CD4-positive, alpha-beta T cell treated with Interleukin-1 beta for 1 hour (primary cell): ENCODE results near the gene FOXL2NB.

Experiments
- DNase-seq, 2 donors: peaks; one replicate each; pipeline ENCODE4 v3.0.0-alpha.2; 2020 to 2022

The FOXL2NB gene

DNA sequence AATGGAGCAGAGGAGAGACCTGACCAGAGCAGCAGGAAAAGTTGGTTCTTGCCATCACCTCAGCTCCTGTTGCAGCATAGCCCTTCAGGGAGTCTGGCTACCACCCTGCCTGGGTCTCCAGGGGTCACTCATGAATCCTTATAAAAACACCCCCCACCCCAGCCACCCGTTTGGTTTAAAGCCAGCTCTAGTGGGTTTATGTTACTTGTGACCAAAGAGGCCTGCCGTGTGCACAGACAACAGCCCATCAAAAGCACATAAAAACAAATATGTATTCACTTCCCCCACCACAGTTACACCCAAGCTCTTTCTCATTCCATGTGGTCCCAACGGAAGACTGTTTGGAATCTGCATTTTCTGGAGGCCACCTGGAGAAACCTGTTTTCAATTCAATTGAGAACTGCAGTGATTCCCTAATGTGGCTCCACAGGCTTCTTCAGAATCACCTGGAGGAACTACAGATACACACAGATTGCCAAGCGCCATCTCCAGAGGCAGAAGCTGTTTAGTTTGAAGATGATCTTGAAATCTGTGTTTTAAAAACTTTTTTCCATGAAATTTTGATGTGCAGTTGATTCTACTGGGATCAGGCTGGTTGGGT, 13.8 kb upstream of the FOXL2NB start:
- no peak for DNase-seq

DNA sequence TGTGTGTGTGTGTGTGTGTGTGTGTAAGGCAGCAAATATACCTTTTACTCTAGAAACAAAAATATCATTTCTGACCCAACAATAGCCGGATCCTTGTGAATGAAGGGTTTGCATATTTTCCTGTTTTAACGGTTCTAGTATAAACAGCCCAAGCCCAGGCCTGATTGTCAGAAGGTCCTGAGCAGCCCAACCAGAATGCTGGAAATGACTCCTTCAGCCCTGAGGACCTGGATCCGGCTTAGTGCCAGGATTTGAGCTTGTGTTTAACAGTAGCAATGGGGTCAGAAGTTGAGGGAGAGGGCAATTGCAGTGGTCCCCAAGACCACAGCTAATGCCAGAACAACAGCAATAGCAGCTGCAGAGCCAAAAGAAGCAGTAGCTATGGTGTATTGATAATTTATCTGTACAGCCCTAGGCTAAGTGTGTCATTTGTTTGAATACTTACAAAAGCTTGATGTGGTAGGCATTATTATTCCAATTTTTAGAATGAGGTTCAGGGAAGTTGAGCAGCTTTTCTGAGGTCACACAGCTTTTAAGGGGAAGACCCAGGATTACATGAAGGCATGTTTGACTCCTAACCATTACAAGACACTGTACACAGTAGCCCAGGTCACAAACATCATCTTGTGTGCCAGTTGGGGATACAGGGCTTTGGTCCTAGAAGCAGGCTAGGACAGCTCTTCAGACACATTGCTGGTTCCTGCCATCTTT, 12.9 kb upstream of the FOXL2NB start:
- no peak for DNase-seq

DNA sequence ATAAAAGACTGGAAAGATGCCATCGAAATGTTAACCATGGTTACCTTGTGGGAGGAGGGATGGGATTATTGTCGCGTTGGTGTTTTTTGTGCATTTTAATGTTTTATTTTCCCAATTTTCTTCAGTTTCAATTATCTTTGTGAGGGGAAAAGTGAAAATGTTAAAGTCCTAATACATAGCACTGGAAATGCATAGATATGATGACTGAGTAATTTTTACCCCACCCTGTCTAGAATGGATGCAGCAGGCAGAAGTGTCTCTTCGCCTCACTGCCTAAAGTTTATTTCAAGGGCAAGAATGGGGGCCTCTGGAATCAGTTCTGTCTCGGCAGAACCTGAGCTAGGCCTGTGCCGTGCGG, 11.5 kb upstream of the FOXL2NB start:
- no peak for DNase-seq

DNA sequence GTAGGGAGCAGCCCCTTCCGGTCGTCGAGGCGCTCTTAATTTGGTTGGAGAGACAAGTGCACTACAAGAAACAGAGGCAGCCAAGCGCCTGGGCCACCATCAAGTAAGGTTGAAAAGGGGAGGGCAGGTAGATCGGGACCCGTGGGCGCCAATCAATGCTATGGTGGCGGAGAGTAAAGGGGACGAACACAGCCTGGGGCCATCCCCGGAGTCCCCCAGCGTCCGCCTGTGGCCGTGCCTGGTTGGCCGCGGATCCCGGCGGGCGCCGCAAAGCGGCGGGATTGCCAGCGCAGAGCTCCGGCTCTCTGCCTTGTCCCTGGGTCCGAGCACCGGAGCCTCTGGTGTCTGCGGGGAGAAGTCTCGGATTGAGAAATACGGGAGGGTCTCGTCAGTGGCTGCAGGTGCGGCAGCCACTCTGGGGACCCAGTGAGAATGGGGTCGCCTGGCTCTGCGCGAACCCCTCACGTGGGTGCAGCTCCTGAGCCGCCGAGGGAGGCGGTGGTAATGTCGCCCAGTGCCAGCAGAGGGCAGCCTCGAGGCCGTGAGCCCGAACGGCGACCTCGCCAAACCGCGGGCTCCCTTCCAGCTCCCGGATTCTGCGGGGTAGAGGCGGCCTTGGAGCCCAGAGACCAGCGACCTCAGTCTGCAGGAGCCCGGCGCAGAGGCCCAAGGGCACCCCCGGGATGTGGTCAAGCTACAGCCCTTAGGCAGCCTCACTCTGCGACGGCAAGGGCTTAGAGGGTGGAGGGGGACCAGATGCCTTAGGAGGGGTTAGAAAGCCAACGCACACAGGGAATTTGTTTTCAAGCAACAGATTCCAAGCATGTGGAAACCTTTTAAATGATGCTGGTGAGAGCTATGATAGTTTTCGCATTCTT, 10.9 kb upstream of the FOXL2NB start:
- peak; percentile 54 to 68 for DNase-seq

DNA sequence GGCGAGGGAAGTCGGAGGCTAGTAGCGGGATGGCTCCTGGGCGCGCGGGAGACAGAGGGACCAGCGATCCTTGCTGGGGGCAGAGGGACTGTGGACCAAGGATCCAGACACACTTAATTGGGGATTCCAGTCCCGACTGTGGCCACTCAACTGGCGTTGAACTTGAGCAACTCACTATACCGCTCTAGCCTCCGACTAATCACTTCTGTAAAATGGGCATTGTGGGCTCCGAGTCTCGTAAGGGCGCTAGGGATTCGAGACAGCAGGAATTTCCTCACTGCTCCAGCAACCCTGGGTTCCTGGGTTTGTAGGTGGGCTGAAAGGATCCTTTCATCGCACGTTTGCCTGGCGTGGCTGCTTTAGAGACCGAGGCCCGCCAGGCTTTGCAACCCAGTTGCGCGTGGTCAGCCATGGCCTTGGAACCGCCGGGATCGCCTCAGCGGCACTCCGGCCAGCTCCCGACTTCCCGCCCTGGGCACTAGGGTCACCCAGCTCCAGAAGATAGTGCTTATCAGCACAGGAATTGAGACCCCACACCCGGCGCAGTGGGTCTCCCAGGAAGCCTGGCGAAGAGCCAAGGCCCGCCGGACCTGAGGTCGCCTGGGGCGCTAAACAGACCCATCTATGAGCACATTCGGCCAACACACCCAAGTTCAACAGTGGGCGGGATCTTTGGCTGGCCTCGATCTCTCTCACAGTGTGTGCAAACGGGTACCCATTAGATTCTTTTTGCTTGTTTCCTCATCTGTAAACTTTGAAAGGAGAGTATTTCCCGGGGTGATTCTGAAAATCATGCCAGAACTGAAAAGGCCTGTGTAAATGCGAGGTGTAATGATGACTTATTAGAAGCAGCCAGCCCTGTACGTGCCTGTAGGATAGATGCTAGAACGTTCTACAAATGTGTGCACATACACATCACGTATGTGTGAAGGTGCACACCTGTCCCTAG, 10.0 kb upstream of the FOXL2NB start:
- no peak for DNase-seq

DNA sequence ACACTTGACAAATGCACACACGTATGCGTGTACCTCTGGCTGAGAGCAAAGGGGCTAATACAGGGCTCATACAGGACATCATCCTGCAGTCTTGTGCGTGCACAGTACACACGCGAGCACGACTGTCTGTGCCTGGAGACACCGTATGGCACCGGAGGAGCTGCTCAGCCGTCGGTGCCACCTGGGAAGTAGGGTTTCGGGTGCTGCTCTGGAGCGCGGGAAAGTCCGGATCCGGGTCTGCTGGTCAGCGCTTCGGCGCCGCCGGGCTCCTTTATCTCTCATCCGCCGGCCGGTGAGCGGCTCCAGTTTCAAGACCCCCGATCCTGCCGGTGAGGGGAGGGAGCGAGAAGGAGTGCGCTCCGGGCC, 9.3 kb upstream of the FOXL2NB start:
- DNase-seq = no peak

DNA sequence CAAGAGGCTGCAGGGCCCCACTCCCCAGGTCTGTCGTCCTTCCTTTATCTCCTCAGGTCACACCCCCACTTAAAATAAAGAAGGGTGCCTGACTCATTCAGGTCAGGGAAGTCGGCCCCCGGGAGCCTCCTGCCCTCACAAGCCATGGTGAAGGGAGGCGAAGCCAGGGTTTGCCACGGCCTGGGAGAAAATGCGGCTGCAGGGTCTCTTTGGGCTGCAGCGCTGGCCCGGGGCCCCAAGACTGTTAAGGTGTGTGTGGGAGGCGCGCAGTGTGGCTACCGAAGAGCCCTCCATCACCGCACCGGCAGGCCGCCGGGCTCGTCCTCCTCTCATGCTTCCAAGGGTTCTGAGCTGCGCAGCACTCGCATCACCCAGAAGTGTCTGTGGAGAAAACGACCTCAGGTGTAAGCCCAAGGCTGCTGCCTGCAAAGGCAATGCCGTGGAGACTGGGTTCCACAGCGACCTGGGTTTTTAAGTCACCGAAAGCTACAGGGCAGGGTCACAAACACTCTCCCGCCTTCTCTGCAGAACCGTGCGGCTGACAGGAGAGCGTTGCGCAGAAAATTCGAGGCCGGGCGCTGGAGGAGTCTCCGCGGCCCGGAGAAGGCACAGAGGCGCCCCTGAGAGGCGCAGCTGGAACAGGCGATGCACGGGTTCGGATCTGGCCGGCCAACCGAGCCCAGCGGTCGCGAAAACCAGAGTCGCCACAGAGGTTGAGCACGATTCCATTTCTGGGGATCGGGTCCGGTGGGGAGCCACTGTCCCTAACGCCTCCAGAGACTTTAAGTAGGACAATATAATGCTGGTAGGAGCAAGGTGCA, 8.8 kb upstream of the FOXL2NB start:
- no peak for DNase-seq

DNA sequence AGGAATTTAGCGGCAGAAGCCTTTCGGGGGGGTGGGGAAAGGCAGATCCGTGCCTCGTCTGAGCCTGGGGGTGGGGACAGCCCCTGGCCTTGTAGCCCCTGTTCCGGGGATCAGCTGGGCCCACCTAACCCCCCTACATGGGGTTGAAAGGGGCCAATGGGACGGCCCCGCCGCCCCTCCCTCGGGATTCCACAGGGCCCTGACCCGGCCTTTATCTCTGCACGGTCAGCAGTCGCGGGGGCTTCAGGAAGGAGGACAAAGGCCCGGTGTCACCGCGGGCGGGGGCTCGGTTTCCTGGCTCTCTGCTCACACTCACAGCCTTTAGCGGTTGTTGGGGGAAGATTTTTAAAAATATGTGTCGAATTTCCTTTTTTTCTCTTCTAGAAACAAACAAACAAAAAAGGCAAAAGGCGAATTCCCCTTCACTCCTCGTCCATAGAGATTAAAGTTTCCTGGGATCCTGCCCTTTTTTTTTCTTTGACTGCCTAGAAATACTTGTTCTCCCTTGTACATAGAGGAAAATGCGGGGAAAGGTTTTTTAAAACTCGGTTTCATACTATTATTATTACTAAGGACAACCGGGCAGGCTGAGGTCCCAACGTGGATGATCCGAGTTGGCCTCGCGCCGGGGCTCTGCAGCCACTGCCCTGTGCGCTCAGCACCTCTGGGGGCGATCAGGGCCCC, 8.0 kb upstream of the FOXL2NB start:
- no peak for DNase-seq

DNA sequence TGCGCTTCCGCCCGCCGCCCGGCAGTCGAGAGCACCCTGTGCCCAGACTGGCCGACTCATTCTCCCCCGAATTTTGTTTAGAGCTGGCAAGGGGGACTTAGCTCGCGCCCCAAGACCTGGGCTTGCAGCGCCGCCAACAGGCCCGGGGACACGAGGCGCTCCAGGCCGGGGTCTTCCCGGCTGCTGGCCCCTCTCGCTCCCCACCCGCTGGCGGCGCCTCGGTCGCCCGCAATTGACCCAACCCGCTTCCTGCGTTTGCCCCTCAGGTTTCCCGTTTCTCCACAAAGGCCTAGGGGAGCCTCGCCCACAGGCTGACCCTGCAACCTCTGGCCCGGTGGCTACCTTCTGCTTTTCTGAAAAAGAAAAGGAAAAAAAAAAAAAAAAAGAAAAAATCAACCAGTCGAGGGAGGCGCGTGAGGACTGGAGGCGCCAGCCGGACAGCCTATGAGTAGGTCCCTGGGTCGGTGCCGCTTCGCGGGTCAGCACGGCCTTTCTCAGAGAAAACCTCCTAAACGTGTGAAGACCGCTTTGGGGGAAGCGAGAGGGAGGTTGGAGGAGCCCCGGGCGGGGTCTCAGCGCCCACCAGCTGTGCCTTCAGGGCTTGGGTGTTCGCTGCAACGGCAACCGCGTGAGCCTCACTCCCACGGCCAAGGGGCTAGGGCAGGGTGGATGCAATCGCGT, 7.3 kb upstream of the FOXL2NB start:
- DNase-seq = no peak

DNA sequence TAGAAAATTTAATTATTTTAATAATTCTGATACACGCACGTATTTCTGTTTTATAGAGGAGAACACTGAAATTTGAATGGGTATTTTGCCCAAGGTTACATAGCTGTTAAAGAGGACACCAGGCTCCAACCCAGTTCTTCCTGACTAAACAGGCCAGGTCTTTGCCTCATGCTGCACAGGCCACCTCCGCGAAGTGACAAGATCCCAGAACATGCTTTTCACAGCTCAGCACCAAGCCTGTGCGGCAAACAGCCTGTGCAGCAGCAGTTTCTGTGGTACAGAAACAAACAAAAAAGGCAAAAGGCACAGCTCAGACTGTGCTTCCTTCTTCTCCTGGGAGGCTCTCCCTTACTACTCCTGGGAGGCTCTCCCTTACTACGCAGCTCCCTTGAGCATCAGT, 6.6 kb upstream of the FOXL2NB start:
- DNase-seq = no peak

DNA sequence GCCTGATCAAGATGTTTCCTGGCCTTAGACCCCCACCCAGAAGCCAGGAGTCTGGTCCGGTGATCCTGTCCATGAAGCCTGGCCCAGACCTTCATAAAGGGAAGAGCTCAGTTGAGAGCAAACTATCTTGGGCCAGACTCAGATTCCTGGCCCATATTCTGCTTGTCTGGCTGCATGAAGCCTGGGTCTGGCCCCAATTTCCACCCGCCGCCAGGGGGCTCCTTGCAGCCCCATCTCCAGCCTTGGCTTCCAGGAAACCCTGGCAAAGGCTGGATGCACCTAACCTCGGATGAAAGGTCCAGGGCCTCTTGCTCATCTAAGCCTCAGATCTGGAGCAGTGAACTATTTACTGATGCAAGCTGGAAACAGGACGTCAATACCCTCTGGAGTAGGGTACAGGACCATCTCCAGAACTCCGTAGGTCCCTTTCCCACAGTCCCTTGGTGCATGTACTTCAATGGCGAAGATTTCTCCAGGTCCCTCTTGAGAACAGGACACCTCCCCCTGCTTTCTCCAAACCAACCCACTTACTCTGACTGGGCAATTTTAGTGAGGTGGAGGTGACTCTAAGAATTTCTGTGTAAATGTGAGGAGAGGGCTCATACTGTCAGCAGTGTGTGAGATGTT, 5.6 kb upstream of the FOXL2NB start:
- no peak for DNase-seq

DNA sequence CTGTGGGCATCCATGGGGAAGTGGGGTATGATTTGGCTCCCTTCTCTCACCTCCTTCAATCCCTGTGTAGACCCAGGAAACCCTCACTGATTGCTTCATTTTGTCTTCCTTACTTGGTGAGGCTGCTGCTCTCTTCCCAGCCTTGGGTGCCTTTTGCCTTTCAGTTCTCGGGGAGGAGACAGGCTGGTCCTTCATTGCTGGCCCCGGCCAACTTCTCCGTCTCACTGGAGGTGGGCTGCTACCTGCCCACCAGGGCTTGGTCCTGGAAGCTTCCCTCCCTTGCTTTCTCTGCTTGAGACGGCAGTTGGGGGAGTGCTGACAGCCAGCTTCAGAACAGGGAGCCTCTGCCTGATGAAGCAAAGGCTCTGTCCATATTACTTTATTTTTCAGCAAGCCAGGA, 4.7 kb upstream of the FOXL2NB start:
- DNase-seq = no peak

DNA sequence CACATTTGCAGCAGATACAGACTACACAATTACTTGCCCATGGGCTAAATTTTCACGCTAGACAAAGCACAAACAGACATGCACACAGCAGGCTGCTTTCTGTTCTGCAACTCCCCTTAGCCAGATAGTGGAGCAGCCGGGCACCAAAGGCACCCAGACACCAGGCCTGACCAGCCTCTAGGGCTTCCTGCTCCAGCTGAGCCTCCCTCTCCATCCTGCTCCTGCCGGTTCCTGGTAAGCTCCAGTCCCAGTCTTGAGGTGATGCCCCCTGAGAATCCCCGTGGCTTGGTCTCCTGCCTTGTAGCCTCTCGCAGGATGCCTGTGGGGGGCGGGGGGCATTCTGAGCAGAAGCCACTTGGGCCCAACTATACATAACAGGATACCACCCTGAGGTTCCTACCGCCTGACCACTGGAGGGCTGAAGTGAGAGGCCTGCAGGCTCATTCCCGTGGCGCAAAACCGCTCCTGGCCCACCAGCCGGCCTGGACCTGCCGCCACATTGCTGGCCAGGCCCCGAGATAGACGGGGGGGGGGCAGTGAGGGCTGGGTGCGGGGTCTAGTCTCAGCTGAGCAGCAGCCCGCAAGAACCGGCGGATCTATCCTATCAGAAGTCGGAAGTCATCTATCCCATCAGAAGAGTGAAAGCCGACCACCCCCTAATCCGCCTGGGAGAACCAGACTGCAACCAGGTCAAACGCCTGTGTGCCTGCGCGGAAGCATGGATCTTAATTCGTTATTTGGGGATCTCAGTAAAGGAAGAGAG, 4.0 kb upstream of the FOXL2NB start:
- no peak for DNase-seq

DNA sequence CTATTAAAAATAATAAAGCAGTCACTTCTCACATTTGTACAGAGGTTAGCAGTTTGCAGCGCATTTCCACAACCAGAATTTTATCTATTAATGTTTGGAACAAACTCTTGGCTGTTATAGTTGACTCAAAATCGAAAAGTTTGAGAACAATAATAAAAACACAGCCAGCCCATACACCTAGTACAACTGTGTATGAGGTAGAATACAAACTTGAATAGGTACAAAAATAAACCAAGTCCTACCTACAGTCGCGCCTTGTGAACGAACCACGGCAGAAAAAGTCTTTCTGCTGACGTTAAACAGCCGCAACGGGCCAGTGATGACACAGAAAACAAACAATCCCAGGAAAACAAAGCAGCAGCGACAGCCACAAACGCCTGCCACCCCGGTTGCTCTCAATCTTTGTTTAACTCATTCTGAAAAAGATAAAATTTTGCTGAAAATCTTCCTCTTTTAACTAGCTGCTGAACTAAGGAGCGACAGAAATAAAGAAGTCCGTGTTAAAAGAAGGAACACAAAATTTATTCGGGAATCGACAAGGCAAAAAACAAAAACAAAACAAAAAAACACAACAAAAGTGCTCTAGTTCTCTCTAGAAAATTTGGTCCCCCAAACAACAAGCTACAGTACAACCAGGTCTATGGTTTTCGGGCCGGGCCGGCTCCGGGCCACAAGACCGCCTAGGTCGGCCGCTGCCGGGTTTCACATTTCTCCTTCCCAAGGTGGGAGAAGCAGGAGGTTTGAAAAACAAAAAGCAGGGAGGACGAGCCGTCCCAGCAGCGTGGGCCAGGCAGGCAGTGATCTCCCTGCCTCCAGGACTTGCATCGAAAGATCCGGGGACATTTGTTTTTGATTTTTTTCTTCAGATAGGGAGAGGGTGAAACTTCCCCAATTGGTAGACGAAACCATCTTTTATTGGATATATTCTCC, 3.0 kb upstream of the FOXL2NB start:
- DNase-seq = no peak

DNA sequence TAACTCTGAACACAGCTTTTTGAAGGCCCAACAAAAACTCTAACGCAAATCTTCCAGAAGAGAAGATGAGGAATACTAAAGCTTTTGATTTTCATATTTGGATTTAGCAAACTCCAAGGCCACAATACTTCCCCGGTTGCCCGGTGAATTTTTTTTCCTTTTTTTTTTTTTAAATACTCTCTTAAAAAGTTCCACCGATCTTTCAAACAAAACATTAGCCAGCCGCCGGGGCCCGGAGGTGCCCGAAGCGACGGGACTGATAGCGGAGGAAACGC, 2.4 kb upstream of the FOXL2NB start:
- no peak for DNase-seq

DNA sequence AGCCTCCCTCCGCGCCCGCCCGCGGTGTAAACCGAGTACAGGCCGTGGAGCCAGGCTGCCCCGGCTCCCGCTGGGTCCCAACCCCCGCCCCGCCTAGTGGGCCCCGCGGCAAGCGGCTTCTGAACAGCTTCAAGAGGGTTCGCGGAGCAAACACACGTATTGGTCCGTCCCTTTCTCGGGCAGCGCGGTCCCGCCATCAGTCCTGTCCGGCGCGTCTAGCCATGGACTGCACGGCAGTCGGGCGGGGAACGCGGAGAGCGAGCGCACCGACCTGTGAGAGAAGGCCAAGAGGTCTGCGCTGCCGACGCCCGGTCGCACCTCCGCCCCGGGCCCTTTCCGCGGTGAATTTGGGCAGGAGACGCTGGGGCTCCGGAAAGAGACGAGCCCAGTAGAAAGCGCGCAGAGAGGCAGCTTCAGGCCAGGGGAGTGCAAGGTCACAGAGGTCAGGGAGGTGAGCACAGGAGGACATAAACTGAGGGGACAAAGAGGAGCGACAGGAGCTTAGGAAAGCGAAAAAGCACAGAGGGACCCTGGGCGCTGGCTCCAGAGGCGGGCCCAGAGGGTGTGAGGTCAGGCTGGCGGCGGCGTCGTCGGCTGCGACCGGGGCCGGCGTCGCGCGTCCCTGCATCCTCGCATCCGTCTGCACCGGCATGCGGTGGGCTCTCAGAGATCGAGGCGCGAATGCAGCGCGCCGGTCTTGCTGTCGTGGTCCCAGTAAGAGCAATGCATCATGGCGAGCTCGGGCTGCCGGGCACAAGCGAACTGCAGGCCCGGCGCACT, 1.9 kb upstream of the FOXL2NB start:
- DNase-seq = no peak

DNA sequence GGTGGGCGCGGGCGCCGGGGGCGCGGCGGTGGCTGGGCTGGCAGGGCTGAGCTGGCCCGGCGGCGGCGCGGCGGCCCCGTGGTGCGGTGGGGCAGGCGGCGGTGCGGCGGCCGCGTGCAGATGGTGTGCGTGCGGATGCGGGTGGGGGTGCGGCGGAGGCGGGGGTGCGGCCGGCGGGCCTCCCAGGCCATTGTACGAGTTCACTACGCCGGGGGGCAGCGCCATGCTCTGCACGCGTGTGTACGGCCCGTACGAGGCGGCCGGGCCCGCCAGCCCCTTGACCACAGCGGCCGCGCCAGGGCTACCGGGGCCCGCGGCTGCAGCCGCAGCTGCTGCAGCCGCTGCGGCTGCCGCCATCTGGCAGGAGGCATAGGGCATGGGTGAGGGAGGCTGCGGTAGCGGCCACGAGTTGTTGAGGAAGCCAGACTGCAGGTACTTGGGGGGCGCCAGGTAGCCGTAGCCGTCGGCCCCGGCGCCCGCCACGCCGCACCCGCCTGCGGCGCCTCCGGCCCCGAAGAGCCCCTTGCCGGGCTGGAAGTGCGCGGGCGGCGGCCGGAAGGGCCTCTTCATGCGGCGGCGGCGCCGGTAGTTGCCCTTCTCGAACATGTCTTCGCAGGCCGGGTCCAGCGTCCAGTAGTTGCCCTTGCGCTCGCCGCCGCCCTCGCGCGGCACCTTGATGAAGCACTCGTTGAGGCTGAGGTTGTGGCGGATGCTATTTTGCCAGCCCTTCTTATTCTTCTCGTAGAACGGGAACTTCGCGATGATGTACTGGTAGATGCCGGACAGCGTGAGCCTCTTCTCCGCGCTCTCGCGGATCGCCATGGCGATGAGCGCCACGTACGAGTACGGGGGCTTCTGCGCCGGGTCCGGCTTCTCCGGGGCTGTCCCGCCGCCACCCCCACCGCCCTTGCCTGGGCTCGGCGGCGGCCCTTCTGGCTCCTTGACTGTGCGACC, 1.0 kb upstream of the FOXL2NB start:
- DNase-seq = no peak
